Smooth muscle cell (in vitro differentiated cells): ENCODE results near the gene NDUFB7. TPM values are rescaled to one million over a fixed set of nuclear protein-coding genes. Genes with fewer than 3 reads are reported as not detected.

ENCODE experiments used
- DNase-seq: peaks from one replicate; lab custom pipeline; 2025; ENCODE audit not compliant: unreplicated experiment; lab: John Stamatoyannopoulos, UW
- H2AFZ ChIP-seq: fragments of 200-600 bp; sonication (generic); 2 replicates; pipeline ENCODE4 v1.6.0; 2016; ENCODE audit warnings: antibody characterized with exemption, low read depth, mild to moderate bottlenecking
- H3F3A ChIP-seq: fragments of 200-600 bp; sonication (generic); 2 replicates; pipeline ENCODE4 v1.6.0; 2017; ENCODE audit warnings: antibody characterized with exemption, low read depth
- H3K27ac ChIP-seq: fragments of 200-600 bp; sonication (generic); 2 replicates; pipeline ENCODE4 v1.5.1; 2016; ENCODE audit warnings: low read depth, mild to moderate bottlenecking
- H3K27me3 ChIP-seq: fragments of 200-600 bp; sonication (generic); 2 replicates; pipeline ENCODE4 v1.6.1; 2016; ENCODE audit warnings: low read depth, mild to moderate bottlenecking
- H3K36me3 ChIP-seq: fragments of 200-600 bp; sonication (generic); 2 replicates; pipeline ENCODE4 v1.5.1; 2016; ENCODE audit warnings: low read depth
- H3K4me1 ChIP-seq: fragments of 200-600 bp; sonication (generic); 2 replicates; pipeline ENCODE4 v1.5.1; 2016; ENCODE audit warnings: low read depth
- H3K4me2 ChIP-seq: fragments of 200-600 bp; sonication (generic); 2 replicates; pipeline ENCODE4 v1.6.0; 2016; ENCODE audit warnings: mild to moderate bottlenecking
- H3K4me3 ChIP-seq: fragments of 200-600 bp; sonication (generic); 2 replicates; pipeline ENCODE4 v1.5.1; 2016; ENCODE audit warnings: mild to moderate bottlenecking
- H3K79me2 ChIP-seq: fragments of 200-600 bp; sonication (generic); 2 replicates; pipeline ENCODE4 v1.6.0; 2016; ENCODE audit warnings: low read depth, mild to moderate bottlenecking
- H3K9ac ChIP-seq: fragments of 200-600 bp; sonication (generic); 2 replicates; pipeline ENCODE4 v1.6.0; 2016; ENCODE audit warnings: low read depth
- H3K9me3 ChIP-seq: fragments of 200-600 bp; sonication (generic); replicated peaks from 2 replicates; pipeline ENCODE4 v1.5.1; 2016; ENCODE audit warnings: low read depth
- H4K20me1 ChIP-seq: fragments of 200-600 bp; sonication (generic); 2 replicates; pipeline ENCODE4 v1.6.0; 2016; ENCODE audit warnings: low read depth
- CTCF ChIP-seq: fragments of 200-600 bp; sonication (generic); IDR thresholded peaks from 2 replicates; pipeline ENCODE4 v1.5.1; 2017; ENCODE audit warnings: borderline replicate concordance, mild to moderate bottlenecking, antibody characterized with exemption; ENCODE audit not compliant: insufficient read depth, poor library complexity, severe bottlenecking
- WGBS: methylation state at CpG from one replicate; pipeline ENCODE4 v1.1.7; 2016; ENCODE audit warnings: low lambda C conversion rate; 5-methylcytosine and 5-hydroxymethylcytosine counted together
- polyA plus RNA-seq: library from polyadenylated mRNA; unstranded; fragments of >200 nt; fragmentation: Nextera tagmentation; extraction: Ambion mirVana; gene quantifications from 2 replicates; pipeline ENCODE4 v1.2.1, GENCODE V29; 2016
- total RNA-seq: library from RNA; depleted of rRNA; stranded (reverse); fragments of >200 nt; gene quantifications from 2 replicates; pipeline ENCODE4 v1.2.3, GENCODE V29; 2014

Gene NDUFB7
- total and polyA plus RNA-seq, 2 experiments from 2014 or later: 316 to 361 TPM

- peak overlapping the region; percentile 86 for H3K27ac ChIP-seq
- no peak for TF ChIP-seq CTCF
- H4K20me1 ChIP-seq: peaks cover 19% of the 10 kb centered on the region
- H3K9me3 ChIP-seq: no peaks in the 10 kb centered on the region
- peak overlapping the region; percentile 70 for H3K9ac ChIP-seq
- H3K36me3 ChIP-seq: no peaks in the 10 kb centered on the region
- DNase-seq: no peak
- WGBS: 56% methylated on average over 37 of the region's 39 CpGs
- H3K4me2 ChIP-seq: peak overlapping the region; percentile 81
- peaks cover 34% of the 10 kb centered on the region for H3K79me2 ChIP-seq
- no peaks in the 10 kb centered on the region for H3K27me3 ChIP-seq
- peak overlapping the region; percentile 61 for H3K4me3 ChIP-seq
- peak overlapping the region; percentile 63 for H2AFZ ChIP-seq
- H3F3A ChIP-seq: peaks cover 6% of the 10 kb centered on the region
- H3K4me1 ChIP-seq: peaks cover 8% of the 10 kb centered on the region
Observed at GRCh38 chr19:14528419-14529253, 43.2 kb downstream of the NDUFB7 start.

- no peak for DNase-seq
- Histone ChIP-seq H3K27me3 (no peaks in the 10 kb centered on the region), H3K4me1 (peaks cover 8% of the 10 kb centered on the region), H4K20me1 (peaks cover 5% of the 10 kb centered on the region), H3K36me3 (no peaks in the 10 kb centered on the region), H3K4me3 (no peak overlapping the region), H2AFZ (no peak overlapping the region), H3F3A (peaks cover 11% of the 10 kb centered on the region), H3K9me3 (no peaks in the 10 kb centered on the region), H3K4me2 (peak overlapping the region; percentile 17), H3K9ac (peak overlapping the region; percentile 20), H3K27ac (peak overlapping the region; percentile 86), H3K79me2 (peaks cover 17% of the 10 kb centered on the region)
- no peak for TF ChIP-seq CTCF
- 74% methylated on average over 4 of the region's 4 CpGs for WGBS
Observed at GRCh38 chr19:14526423-14526822, 45.4 kb downstream of the NDUFB7 start.

- H3K4me2 ChIP-seq: peak overlapping the region; percentile 17
- whole genome bisulfite sequencing: 50% methylated on average over 6 of the region's 6 CpGs
Observed at GRCh38 chr19:14525729-14526128, 46.1 kb downstream of the NDUFB7 start.

More at GRCh38 chr19:14525729-14526128, 46.1 kb downstream of the NDUFB7 start:
- no peaks in the 10 kb centered on the region for H3K36me3 ChIP-seq
- H3K27ac ChIP-seq: peak overlapping the region; percentile 86
- DNase-seq: no peak
- no peak overlapping the region for H2AFZ ChIP-seq
- H3K27me3 ChIP-seq: no peaks in the 10 kb centered on the region
- H3K9ac ChIP-seq: peak overlapping the region; percentile 20
- peaks cover 11% of the 10 kb centered on the region for H3F3A ChIP-seq
- H3K4me1 ChIP-seq: peaks cover 7% of the 10 kb centered on the region
- no peaks in the 10 kb centered on the region for H4K20me1 ChIP-seq
- H3K9me3 ChIP-seq: no peaks in the 10 kb centered on the region
- TF ChIP-seq CTCF: no peak
- H3K4me3 ChIP-seq: no peak overlapping the region
- peaks cover 10% of the 10 kb centered on the region for H3K79me2 ChIP-seq
